ENCODE data around the gene MRGPRE.

The MRGPRE gene

DNA sequence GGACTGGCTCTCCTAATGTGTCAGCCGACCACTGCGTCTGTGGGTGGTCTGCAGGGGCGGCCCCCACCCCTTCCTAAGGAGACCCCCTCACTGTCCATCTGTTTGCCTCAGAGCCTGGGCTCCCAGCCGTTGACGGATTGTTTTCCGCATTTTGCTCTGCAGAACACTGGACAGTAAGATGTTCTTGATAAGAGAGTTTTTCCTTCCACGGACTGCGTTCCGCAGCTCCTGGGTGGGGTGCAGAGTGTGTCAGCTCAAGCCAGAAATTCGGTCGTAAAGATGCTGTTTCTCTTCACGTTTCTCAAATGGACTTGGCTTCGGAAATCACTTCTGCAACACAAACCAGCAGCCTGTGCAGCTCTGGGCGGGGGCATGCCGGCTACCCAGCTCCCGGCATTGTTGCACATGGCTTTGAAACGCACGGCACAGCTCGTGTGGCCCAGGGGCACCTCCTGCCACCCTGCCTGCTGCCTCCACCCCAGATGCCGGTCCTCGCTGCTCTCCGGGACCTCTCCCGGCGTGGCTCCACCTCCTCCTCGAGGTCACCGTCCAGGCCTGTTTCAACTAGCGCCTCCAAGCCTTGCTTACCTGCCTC, 10.7 kb downstream of the MRGPRE start:
- Mint-ChIP-seq H3K36me3 (no peaks in the 10 kb centered on the region), H3K9me3 (no peaks in the 10 kb centered on the region), H3K4me3 (no peak overlapping the region), H3K27ac (no peak overlapping the region), H3K4me1 (peaks cover 14% of the 10 kb centered on the region), H3K27me3 (peaks cover 4% of the 10 kb centered on the region)

DNA sequence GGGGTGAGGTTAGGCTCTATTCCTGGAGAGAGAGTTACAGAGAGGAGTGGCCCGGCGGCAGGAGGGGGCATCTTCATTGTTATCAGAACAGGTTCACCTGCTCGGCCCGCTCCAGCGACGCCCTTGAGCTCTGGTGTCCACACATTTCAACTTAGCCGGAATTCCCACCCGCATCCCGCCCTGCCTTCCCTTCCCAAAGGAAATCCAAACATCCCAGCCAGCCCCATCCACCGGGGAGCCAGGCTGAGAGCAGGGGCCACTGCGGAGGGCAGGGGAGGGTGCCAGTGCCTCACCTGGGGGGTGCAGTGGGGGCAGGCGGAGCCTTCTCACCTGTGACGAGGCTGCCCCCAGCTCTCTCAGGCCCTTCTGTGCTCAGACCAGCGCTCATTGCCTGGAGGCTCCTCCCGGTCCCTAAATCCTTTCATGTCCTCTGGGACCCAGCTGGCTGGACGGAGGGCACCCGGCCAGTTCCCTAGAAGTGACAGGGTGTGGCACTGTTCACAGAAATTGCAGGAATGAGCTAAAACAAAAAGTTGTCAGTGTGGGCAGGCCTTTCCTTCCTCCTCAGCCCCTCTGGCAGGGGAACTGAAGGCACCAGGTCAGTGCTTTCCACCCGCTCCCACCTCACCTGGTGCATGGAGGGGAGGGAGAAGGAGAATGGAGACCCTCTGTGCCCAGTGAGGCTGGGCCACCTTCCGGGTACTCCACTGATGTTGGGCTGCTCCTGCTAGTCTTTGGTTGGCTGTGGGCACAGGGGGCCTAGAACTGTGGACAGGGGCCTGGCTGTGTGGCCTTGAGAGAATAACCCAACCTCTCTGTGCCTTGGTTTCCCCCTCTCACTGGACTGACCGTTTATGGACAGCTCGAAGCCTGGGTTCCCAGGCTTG, 11.5 kb downstream of the MRGPRE start:
- H3K4me1 Mint-ChIP-seq = peaks cover 14% of the 10 kb centered on the region
- H3K9me3 Mint-ChIP-seq = no peaks in the 10 kb centered on the region
- H3K36me3 Mint-ChIP-seq = no peaks in the 10 kb centered on the region
- no peak overlapping the region for H3K4me3 Mint-ChIP-seq
- no peak overlapping the region for H3K27ac Mint-ChIP-seq
- peaks cover 5% of the 10 kb centered on the region for H3K27me3 Mint-ChIP-seq

DNA sequence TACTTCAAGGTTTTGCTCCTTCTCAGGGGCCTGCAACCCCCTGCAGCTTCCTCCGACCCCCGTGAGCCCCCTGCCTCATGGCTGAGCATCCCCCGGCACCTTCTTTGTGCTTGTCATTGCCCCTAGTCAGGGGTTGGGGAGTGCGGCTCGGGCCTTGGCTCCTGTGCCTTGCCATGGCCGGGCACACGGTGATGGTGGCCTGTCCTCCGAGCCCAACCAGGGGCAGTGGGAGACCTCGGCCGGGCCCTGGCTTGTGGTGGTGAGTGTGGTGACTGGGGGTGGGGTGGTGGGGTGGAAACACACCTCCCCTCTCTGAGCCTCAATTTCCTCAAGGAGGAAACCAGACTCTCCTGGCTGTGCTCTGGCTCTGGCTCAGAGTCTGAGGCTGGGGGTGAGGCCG, 12.1 kb downstream of the MRGPRE start:
- H3K4me1 Mint-ChIP-seq = peaks cover 14% of the 10 kb centered on the region
- H3K36me3 Mint-ChIP-seq = no peaks in the 10 kb centered on the region
- H3K27ac Mint-ChIP-seq = no peak overlapping the region
- no peaks in the 10 kb centered on the region for H3K9me3 Mint-ChIP-seq
- peaks cover 6% of the 10 kb centered on the region for H3K27me3 Mint-ChIP-seq
- no peak overlapping the region for H3K4me3 Mint-ChIP-seq

DNA sequence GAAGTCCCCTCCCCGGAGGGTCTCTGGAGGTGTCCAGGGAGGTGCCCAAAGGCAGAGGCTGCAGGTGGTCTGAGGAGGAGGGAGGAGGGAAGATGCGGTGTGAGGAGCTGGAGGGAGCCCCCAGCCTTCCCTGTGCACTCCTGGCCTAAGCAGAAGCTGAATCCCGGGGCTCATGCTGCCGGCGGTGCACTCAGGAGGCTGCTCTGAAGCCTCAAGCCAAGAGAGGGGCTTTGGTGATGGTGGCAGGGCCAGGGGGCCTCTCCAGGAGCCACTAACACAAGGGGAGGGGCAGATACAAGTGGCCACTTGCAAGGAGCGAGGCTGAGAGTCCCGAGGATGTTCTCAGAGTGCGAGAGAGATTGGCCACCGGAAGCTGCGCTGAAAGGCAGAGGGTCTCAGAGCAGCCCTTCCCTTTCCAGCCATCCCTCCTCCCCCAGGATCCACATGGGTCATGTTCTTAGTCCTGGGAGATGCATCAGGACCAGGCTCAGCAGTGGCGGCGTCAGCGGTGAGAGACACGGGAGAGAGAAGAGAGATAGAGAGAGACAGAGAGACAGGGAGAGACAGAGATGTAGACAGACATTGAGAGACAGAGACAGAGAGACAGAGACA, 12.8 kb downstream of the MRGPRE start:
- H3K4me1 Mint-ChIP-seq = peaks cover 14% of the 10 kb centered on the region
- no peaks in the 10 kb centered on the region for H3K9me3 Mint-ChIP-seq
- no peaks in the 10 kb centered on the region for H3K36me3 Mint-ChIP-seq
- H3K27ac Mint-ChIP-seq = no peak overlapping the region
- H3K4me3 Mint-ChIP-seq = no peak overlapping the region
- H3K27me3 Mint-ChIP-seq = peaks cover 9% of the 10 kb centered on the region

DNA sequence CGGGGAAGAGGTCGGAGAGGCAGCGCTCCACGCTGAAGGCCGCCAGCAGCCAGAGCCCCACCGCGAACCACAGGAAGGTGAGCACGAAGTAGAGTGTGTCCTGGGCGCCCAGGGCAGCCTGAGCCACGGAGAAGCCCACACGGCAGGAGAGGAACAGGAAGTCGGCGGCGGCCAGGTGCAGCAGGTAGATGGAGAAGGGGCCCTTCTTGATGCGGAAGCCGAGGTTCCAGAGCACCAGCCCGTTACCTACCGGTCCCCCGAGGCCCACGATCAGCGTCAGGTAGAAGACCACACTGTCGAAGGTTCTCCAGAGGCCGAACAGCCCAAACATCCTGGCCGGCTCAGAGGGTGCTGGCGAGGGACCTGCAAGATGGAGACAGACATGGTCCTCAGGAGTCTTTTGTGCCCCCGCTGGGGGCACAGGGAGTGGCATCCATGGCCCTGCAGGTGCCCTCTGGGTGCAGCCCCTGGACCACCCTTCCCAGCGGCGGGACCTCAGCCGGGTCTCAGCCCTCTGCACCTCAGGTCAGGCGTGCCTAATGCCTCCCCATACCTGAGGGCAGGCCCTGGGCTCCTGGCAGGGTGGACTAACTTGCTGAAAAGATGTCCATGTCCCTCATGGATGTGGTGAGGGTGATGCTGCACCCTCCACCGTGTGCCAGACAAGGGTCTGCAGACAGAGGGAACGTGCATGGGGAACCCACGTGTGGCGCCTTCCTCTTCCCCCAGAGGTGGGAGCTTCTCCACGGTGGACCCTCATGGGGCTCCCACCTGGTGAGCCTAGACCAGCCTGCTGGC, 13.5 kb downstream of the MRGPRE start, which contains the start of gene MRGPRG:
MRGPRG (minus strand) TSS at position 331 of the 798 bp plus-strand sequence; CDS start at position 331, 0 bp downstream.
- no peaks in the 10 kb centered on the region for H3K36me3 Mint-ChIP-seq
- peaks cover 9% of the 10 kb centered on the region for H3K27me3 Mint-ChIP-seq
- no peak within 1 kb of the TSS for H3K4me3 Mint-ChIP-seq
- peaks cover 14% of the 10 kb centered on the region for H3K4me1 Mint-ChIP-seq
- H3K9me3 Mint-ChIP-seq = no peaks in the 10 kb centered on the region
- H3K27ac Mint-ChIP-seq = no peak within 1 kb of the TSS

DNA sequence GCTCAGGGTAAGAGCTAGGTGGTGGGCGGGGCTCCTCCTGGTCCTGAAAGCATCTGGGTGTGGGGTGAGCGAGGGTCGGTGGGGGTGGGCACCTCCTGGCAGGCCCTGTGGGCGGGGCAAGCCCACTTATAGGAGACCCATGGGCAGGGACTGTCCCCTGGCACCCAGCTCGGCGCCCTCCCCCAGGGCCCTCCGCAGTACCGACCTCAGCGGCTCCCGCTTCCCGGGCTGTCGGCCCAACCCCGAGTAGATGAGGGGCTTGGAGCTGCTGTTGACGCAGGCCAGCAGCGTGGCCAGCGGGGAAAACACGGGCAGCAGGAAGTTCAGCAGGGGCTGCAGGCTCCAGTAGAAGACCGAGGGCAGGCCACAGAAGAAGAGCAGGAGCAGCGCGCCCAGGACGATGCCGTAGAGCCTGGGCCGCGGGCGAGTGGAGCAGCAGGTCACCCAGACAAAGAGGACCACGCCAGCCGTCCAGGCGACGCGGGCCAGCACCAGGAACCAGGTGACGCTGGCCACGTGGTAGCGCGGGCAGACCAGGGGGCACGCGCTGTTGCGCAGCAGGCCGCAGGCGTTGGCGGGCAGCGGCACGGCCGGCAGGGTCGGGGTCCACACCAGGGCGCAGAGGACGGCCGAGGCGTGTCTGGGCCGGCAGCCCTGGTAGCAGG, 14.3 kb downstream of the MRGPRE start:
- no peak overlapping the region for H3K27ac Mint-ChIP-seq
- H3K9me3 Mint-ChIP-seq = no peaks in the 10 kb centered on the region
- no peak overlapping the region for H3K4me3 Mint-ChIP-seq
- H3K27me3 Mint-ChIP-seq = peaks cover 9% of the 10 kb centered on the region
- H3K4me1 Mint-ChIP-seq = peaks cover 9% of the 10 kb centered on the region
- no peaks in the 10 kb centered on the region for H3K36me3 Mint-ChIP-seq

DNA sequence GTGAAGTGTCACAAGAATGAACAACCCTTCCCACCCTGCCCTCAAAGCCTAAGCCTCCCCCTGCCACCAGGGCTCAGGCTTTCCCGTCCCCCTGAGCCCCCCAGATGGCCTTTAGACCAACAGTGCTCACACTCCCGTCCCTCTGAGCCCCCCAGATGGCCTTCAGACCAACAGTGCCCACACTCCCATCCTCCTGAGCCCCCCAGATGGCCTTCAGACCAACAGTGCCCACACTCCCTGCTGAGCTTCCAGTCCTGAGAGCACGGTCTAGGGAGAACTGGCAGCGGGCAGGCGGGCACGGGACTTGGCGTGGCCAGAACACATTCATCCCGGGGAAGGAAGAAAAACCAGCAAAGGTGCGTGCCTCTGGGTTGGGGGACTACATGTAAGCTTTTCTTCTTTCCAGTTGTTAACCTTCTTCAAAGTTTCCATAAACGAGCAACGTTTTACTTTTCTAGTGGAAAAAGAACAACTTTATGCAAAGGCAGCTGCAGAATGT, 16.1 kb downstream of the MRGPRE start:
- peaks cover 5% of the 10 kb centered on the region for H3K4me1 Mint-ChIP-seq
- peaks cover 15% of the 10 kb centered on the region for H3K27me3 Mint-ChIP-seq
- H3K27ac Mint-ChIP-seq = no peak overlapping the region
- H3K9me3 Mint-ChIP-seq = peaks cover 7% of the 10 kb centered on the region
- peaks cover 2% of the 10 kb centered on the region for H3K36me3 Mint-ChIP-seq
- no peak overlapping the region for H3K4me3 Mint-ChIP-seq

DNA sequence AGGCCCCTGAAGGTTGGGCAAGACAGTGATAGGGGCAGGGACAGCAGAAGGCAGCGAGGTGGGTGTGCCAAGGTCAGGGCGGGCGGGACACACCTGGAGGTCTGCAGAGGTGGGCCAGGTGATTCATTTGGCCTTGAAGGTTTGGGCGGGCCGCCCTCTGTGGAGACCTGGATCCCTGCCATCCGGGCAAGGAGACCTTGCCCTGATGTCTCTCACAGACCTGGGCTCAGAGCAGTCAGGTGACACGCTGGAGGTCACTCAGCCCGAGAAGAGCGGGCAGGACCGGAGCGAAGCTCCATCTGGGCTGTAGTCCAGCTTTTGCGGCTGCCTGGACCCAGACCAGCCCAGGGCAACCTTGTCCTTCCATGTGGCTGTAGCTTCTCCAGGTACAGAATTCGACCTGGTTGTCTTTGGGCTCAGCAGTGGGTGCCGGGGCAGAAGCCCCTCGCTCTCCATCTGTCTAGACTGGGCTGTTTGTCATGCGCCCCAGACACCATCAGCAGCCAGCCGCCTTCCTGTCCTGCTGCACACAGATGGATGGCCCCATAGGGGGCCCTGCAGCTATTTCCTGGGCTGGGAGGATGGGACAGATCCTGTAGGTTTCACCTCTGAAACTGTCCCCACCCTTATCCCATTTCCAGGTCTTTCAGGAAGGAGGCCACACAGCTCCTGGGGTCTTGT, 16.7 kb downstream of the MRGPRE start:
- Mint-ChIP-seq H3K4me3 (no peak overlapping the region), H3K4me1 (peaks cover 5% of the 10 kb centered on the region), H3K27ac (no peak overlapping the region), H3K36me3 (peaks cover 2% of the 10 kb centered on the region), H3K9me3 (peaks cover 7% of the 10 kb centered on the region), H3K27me3 (peaks cover 15% of the 10 kb centered on the region)

DNA sequence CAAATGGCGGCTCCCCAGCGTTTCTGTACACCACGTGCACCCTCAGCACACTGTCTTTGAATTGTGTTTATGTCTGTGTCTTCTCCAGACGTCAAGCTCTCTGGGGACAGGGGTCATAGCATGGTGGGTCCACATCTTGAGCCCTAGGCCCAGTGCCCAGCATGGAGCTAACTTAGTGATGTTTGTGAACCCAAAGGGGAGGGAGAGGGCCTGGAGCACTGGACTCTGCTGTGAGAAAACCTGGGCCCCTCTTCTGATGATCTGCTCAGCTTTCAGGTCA, 17.9 kb downstream of the MRGPRE start:
- Mint-ChIP-seq H3K4me3 (no peak overlapping the region), H3K4me1 (peaks cover 5% of the 10 kb centered on the region), H3K9me3 (peaks cover 7% of the 10 kb centered on the region), H3K27ac (no peak overlapping the region), H3K36me3 (peaks cover 2% of the 10 kb centered on the region), H3K27me3 (peaks cover 15% of the 10 kb centered on the region)

DNA sequence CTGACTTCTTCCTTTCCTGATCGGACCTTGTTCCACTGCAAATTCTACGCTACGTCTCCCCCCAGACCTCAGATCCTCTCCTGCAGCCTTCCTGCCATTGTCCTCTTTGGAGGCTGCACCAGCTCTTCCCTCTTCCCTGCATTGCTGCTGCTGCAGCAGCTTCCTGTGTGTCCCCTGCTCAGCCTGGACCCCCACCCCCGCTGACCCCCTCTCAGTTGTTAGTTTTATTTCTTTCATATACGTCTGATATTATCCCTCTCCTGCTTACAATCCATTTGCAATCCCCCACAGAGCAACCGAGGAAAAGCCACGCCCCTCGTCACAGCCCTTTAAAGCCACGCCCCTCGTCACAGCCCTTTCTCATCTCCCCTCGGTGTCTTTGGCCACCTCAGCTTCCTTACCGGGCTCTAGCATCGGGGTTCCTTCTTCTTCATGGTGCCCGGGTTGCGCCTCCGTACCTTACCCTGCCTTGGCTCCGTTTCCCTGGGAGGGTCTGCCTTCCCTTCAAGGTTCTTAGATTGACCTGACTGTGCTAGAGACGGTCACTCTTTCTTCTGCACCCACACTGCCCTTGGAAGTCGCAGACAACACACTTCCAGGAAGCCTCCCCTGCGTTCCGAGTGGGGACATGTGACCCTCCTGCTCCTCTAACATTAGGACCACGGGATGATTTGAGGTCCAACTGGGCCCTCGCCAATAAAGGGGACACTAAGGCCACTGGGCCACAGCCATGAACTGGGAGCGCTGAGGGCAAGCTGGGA, 18.4 kb downstream of the MRGPRE start:
- Mint-ChIP-seq H3K27me3 (peaks cover 15% of the 10 kb centered on the region), H3K4me3 (no peak overlapping the region), H3K9me3 (peaks cover 7% of the 10 kb centered on the region), H3K36me3 (peaks cover 2% of the 10 kb centered on the region), H3K27ac (peak overlapping the region; percentile 21), H3K4me1 (peaks cover 5% of the 10 kb centered on the region)

DNA sequence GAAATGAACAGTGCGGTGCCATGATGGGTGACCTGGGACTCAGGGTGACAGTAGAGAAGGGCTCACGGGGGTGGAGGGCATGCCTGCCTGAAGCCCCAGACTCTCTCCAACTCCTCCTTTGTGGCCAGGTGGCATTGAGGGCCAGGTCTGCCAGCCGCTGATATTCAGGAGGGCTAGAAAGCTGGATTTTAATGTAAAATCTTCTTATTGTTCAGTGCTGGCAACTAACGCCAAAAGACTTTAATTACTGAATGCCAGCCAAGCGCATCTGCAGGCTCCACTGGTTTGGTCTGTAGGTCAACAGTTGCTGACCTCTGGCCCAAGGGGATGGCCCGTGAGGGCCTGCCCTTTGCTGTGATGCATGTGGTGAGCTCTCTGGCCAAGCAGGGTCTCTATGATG, 23.9 kb downstream of the MRGPRE start:
- no peak overlapping the region for H3K27ac Mint-ChIP-seq
- H3K9me3 Mint-ChIP-seq = peaks cover 7% of the 10 kb centered on the region

DNA sequence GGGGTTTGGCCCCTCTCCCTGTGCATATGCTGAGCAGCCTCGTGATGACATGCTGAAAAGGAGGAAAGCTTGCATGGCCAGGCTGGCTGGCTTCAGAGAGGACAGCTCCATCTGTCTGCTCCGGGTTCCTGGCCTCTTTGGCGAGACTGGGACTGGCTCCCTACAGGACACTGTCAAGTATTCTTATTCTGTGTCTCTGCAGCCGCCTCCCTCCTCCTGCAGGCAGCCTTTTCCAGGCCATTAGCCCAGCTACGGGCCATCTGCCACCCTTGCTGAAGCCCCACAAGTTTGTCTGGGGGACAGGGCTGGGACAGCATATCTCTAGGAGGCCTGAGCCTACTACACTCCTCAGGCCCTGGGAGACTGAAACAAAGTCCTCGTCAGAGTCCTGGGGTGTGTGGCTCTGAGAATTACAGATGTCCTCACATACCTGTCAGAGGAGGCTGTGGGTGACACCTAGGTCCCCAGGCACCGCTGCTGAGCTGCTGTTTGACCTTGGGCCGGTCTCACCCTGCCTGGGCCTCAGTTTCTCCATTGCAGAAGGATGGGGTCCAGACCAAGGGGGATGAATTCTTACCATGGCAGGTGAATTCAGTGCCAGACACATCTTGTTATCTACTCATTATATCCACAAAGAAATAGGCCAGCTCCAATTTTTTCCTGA, 24.6 kb downstream of the MRGPRE start:
- peaks cover 2% of the 10 kb centered on the region for H3K36me3 Mint-ChIP-seq
- peaks cover 6% of the 10 kb centered on the region for H3K27me3 Mint-ChIP-seq
- H3K4me1 Mint-ChIP-seq = peaks cover 2% of the 10 kb centered on the region
- peaks cover 7% of the 10 kb centered on the region for H3K9me3 Mint-ChIP-seq
- no peak overlapping the region for H3K4me3 Mint-ChIP-seq
- no peak overlapping the region for H3K27ac Mint-ChIP-seq

More for the DNA sequence above, 23.9 kb downstream of the MRGPRE start:
- Mint-ChIP-seq H3K4me3 (no peak overlapping the region), H3K27me3 (peaks cover 6% of the 10 kb centered on the region), H3K36me3 (peaks cover 2% of the 10 kb centered on the region), H3K4me1 (no peaks in the 10 kb centered on the region)

DNA sequence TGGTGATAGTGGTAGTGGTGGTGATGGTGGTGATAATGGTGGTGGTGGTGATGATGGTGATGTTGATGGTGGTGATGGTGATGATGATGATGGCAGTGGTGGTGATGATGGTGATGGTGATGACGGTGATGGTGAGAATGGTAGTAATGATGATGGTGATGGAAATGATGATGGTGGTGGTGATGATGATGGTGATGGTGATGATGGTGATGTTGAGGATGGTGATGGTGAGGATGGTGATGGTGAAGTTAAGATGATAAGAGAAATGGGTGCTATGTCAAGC, 25.4 kb downstream of the MRGPRE start:
- no peak overlapping the region for H3K27ac Mint-ChIP-seq
- peaks cover 5% of the 10 kb centered on the region for H3K27me3 Mint-ChIP-seq
- H3K4me3 Mint-ChIP-seq = no peak overlapping the region
- H3K36me3 Mint-ChIP-seq = peaks cover 2% of the 10 kb centered on the region
- H3K9me3 Mint-ChIP-seq = peaks cover 5% of the 10 kb centered on the region
- H3K4me1 Mint-ChIP-seq = peaks cover 4% of the 10 kb centered on the region

Measured in activated naive CD4-positive, alpha-beta T cell treated with anti-CD3 and anti-CD28 coated beads, Interleukin-2, amount 50 U/mL, for 24 hours (primary cell).